Measurements from ENCODE around the gene ZNF460. TPM values are rescaled to one million over a fixed set of nuclear protein-coding genes. Genes with fewer than 3 reads are reported as not detected.

ZNF460 gene
- total RNA-seq, 1 experiment from 2014 or later: 43.1 TPM

DNA sequence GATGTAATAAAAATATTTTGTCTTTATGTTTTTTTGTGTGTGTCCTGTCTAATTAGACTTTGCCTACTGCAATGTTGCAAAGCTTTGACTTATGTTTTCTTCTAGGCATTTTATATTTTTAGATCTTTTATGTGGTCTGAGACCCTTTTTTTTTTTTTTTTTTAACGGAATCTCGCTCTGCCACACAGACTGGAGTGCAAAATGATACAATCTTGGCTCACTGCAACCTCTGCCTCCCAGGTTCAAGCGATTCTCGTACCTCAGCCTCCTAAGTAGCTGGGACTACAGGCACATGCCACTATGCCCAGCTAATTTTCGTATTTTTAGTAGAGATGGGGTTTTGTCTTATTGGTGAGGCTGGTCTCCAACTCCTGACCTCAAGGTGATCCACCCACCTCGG lies 62.3 kb downstream of the ZNF460 start:
- RAD21 ChIA-PET (ENCODE audit: low non-redundant PET in 1 of 2, low total read pairs in 2 of 2, uncharacterized antibody in 2 of 2, unreplicated experiment in 2 of 2): interaction anchor here in 1 of 2 experiments (0.7 kb wide), 1 partner anchor 73 kb away, joined by 3 read pairs; no protein-coding TSS in a partner anchor
- no peak for ATAC-seq

More for the DNA sequence above, 62.3 kb downstream of the ZNF460 start:
- H3K9me2 ChIP-seq (ENCODE audit: insufficient read depth): no peaks in the 10 kb centered on the region
- H3K4me1 ChIP-seq (ENCODE audit: control insufficient read depth in 1 of 2, insufficient read depth in 2 of 2, low read length in 2 of 2): no peaks in the 10 kb centered on the region
- TF ChIP-seq EGR1 (IDR thresholded peaks at IDR 0.05; ENCODE audit: low read depth) (no peak), YY1 (IDR thresholded peaks at IDR 0.05; ENCODE audit: extremely low read depth, insufficient replicate concordance, low read depth, low read length) (no peak), ELF1 (IDR thresholded peaks at IDR 0.05; ENCODE audit: borderline replicate concordance, low read depth) (no peak), SRF (IDR thresholded peaks at IDR 0.05; ENCODE audit: low read depth) (no peak), RAD21 (IDR thresholded peaks at IDR 0.05; ENCODE audit: low read depth) (no peak), SIN3A (IDR thresholded peaks at IDR 0.05; ENCODE audit: low read depth) (no peak)
- TF ChIP-seq, protein P1, sequence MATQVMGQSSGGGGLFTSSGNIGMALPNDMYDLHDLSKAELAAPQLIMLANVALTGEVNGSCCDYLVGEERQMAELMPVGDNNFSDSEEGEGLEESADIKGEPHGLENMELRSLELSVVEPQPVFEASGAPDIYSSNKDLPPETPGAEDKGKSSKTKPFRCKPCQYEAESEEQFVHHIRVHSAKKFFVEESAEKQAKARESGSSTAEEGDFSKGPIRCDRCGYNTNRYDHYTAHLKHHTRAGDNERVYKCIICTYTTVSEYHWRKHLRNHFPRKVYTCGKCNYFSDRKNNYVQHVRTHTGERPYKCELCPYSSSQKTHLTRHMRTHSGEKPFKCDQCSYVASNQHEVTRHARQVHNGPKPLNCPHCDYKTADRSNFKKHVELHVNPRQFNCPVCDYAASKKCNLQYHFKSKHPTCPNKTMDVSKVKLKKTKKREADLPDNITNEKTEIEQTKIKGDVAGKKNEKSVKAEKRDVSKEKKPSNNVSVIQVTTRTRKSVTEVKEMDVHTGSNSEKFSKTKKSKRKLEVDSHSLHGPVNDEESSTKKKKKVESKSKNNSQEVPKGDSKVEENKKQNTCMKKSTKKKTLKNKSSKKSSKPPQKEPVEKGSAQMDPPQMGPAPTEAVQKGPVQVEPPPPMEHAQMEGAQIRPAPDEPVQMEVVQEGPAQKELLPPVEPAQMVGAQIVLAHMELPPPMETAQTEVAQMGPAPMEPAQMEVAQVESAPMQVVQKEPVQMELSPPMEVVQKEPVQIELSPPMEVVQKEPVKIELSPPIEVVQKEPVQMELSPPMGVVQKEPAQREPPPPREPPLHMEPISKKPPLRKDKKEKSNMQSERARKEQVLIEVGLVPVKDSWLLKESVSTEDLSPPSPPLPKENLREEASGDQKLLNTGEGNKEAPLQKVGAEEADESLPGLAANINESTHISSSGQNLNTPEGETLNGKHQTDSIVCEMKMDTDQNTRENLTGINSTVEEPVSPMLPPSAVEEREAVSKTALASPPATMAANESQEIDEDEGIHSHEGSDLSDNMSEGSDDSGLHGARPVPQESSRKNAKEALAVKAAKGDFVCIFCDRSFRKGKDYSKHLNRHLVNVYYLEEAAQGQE (IDR thresholded peaks at IDR 0.05; ENCODE audit: low read depth): no peak
- TF ChIP-seq, protein P2, sequence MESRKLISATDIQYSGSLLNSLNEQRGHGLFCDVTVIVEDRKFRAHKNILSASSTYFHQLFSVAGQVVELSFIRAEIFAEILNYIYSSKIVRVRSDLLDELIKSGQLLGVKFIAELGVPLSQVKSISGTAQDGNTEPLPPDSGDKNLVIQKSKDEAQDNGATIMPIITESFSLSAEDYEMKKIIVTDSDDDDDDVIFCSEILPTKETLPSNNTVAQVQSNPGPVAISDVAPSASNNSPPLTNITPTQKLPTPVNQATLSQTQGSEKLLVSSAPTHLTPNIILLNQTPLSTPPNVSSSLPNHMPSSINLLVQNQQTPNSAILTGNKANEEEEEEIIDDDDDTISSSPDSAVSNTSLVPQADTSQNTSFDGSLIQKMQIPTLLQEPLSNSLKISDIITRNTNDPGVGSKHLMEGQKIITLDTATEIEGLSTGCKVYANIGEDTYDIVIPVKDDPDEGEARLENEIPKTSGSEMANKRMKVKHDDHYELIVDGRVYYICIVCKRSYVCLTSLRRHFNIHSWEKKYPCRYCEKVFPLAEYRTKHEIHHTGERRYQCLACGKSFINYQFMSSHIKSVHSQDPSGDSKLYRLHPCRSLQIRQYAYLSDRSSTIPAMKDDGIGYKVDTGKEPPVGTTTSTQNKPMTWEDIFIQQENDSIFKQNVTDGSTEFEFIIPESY (IDR thresholded peaks at IDR 0.05; ENCODE audit: extremely low read depth, insufficient replicate concordance, low read length): no peak
- H3K4me3 ChIP-seq (replicated peaks in 1 of 2; ENCODE audit: low read depth in 1 of 2, low read length in 2 of 2): no peak overlapping the region
- no peaks in the 10 kb centered on the region for H3K79me2 ChIP-seq (ENCODE audit: insufficient read depth, low read length)
- no TSS peak for BruUV-seq (replicated peaks)
- no peak overlapping the region for H2AFZ ChIP-seq (ENCODE audit: low read depth, low read length, poor library complexity, severe bottlenecking)
- H3K36me3 ChIP-seq (ENCODE audit: control insufficient read depth in 1 of 2, insufficient read depth in 2 of 2, low read length in 2 of 2): no peaks in the 10 kb centered on the region
- H3K27me3 ChIP-seq (ENCODE audit: insufficient read depth, low read length): no peaks in the 10 kb centered on the region
- POLR2A ChIA-PET: no interaction called here
- no peaks in the 10 kb centered on the region for H3K9me3 ChIP-seq (ENCODE audit: control insufficient read depth in 1 of 2, insufficient read depth in 1 of 2, low read depth in 1 of 2, low read length in 2 of 2)
- DNase-seq (ENCODE audit: low read depth, low spot score): no peak
- H3K4me2 ChIP-seq (ENCODE audit: low read length): no peak overlapping the region
- no peaks in the 10 kb centered on the region for H4K20me1 ChIP-seq (ENCODE audit: insufficient read depth)
- no peak overlapping the region for H3K9ac ChIP-seq (ENCODE audit: low read length)
- no peak overlapping the region for H3K27ac ChIP-seq (ENCODE audit: low read depth, low read length)
- CTCF ChIA-PET: no interaction called here
- intact Hi-C loops (cut with micrococcal nuclease): no loop called here

Other genes with a start within 250 kb of the ZNF460 start
- gene USP29, start 160.5 kb upstream of the ZNF460 start, total RNA-seq (2021; ENCODE audit: unreplicated experiment): not detected
- not detected for gene ZIM3, start 135.3 kb upstream of the ZNF460 start, total RNA-seq (2021; ENCODE audit: unreplicated experiment)
- gene DUXA, start 113.0 kb upstream of the ZNF460 start, total RNA-seq (2021; ENCODE audit: unreplicated experiment): not detected
- 30.3 TPM for gene ZNF264, start 89.0 kb upstream of the ZNF460 start, total RNA-seq (2021; ENCODE audit: unreplicated experiment)
- gene AURKC, start 49.5 kb upstream of the ZNF460 start, total RNA-seq (2021; ENCODE audit: unreplicated experiment): 1.5 TPM
- gene ZNF805, start 39.9 kb upstream of the ZNF460 start, total RNA-seq (2021; ENCODE audit: unreplicated experiment): 9.2 TPM
- gene ZNF543, start 40.0 kb downstream of the ZNF460 start, total RNA-seq (2021; ENCODE audit: unreplicated experiment): 7.6 TPM
- gene ZNF304, start 70.8 kb downstream of the ZNF460 start, total RNA-seq (2021; ENCODE audit: unreplicated experiment): 6.3 TPM
- 3.9 TPM for gene TRAPPC2B, start 83.1 kb downstream of the ZNF460 start, total RNA-seq (2021; ENCODE audit: unreplicated experiment)
- 1.4 TPM for gene ZNF547, start 83.1 kb downstream of the ZNF460 start, total RNA-seq (2021; ENCODE audit: unreplicated experiment)
- 8.7 TPM for gene ZNF548, start 109.4 kb downstream of the ZNF460 start, total RNA-seq (2021; ENCODE audit: unreplicated experiment)
- gene ZNF17, start 130.7 kb downstream of the ZNF460 start, total RNA-seq (2021; ENCODE audit: unreplicated experiment): 5.1 TPM
- gene ZNF749, start 154.8 kb downstream of the ZNF460 start, total RNA-seq (2021; ENCODE audit: unreplicated experiment): 18.0 TPM
- not detected for gene VN1R1, start 176.7 kb downstream of the ZNF460 start, total RNA-seq (2021; ENCODE audit: unreplicated experiment)
- gene ZNF772, start 197.1 kb downstream of the ZNF460 start, total RNA-seq (2021; ENCODE audit: unreplicated experiment): 0.37 TPM
- gene ZNF419, start 207.3 kb downstream of the ZNF460 start, total RNA-seq (2021; ENCODE audit: unreplicated experiment): 1.9 TPM
- 0.42 TPM for gene ZNF773, start 219.5 kb downstream of the ZNF460 start, total RNA-seq (2021; ENCODE audit: unreplicated experiment)
- gene ZNF549, start 246.9 kb downstream of the ZNF460 start, total RNA-seq (2021; ENCODE audit: unreplicated experiment): not detected

All from HCT116 (cell line).